NT2/D1 (cell line): Measurements from ENCODE around the gene UGT1A9.
"Not testable (repeated sequence)": the region's sequence is repeated elsewhere in the genome, so short reads cannot be mapped to it uniquely, and the experiment has no call there.

ENCODE experiments used
- SUZ12 ChIP-seq: IDR thresholded peaks from 2 replicates; pipeline ENCODE4 v1.6.1; 2011; ENCODE audit not compliant: insufficient read length, insufficient read depth; ENCODE audit errors: extremely low read depth
- YY1 ChIP-seq: IDR thresholded peaks from 2 replicates; pipeline ENCODE4 v1.6.1; 2011; ENCODE audit not compliant: insufficient read length, insufficient read depth
- ZNF274 ChIP-seq: IDR thresholded peaks from 2 replicates; pipeline ENCODE4 v1.6.1; 2011; ENCODE audit warnings: mild to moderate bottlenecking, low read depth, low read length

- not testable (repeated sequence) for TF ChIP-seq ZNF274, YY1, SUZ12
Observed at GRCh38 chr2:233750689-233751088, 79.0 kb downstream of the UGT1A9 start.
